K562 (cell line): Measurements from ENCODE around the gene TBP. TPM values are rescaled to one million over a fixed set of nuclear protein-coding genes. Genes with fewer than 3 reads are reported as not detected.
A peak's percentile ranks its signal among the peaks of the same experiment; 100 is the strongest.

ENCODE experiments used
- CEBPB ChIP-seq: fragments of 450-650 bp; IDR thresholded peaks from 2 replicates; pipeline ENCODE4 v1.6.1; 2016; ENCODE audit warnings: missing genetic modification characterization, missing compliant biosample characterization
- ESRRA ChIP-seq: fragments of 450-650 bp; IDR thresholded peaks from 2 replicates; pipeline ENCODE4 v1.6.1; 2014; ENCODE audit warnings: low read depth, mild to moderate bottlenecking, moderate library complexity, borderline replicate concordance
- FOXK1 ChIP-seq: sonication (generic); formaldehyde crosslinking; IDR thresholded peaks from 2 replicates; pipeline ENCODE4 v1.8.0; 2022; ENCODE audit warnings: missing genetic modification reagents, mild to moderate bottlenecking, borderline replicate concordance
- HDAC2 ChIP-seq: fragments of 450-650 bp; IDR thresholded peaks from 2 replicates; pipeline ENCODE4 v1.6.1; 2016; ENCODE audit warnings: mild to moderate bottlenecking
- KAT7 ChIP-seq: sonication (generic); formaldehyde crosslinking; IDR thresholded peaks from 2 replicates; pipeline ENCODE4 v1.8.0; 2022; ENCODE audit warnings: missing genetic modification reagents, mild to moderate bottlenecking, borderline replicate concordance
- MGA ChIP-seq: fragments of 450-650 bp; IDR thresholded peaks from 2 replicates; pipeline ENCODE4 v1.6.1; 2016; ENCODE audit warnings: mild to moderate bottlenecking, moderate library complexity
- NBN ChIP-seq: fragments of 450-650 bp; IDR thresholded peaks from 2 replicates; pipeline ENCODE4 v1.6.1; 2016; ENCODE audit warnings: low read depth, mild to moderate bottlenecking
- NFIC ChIP-seq: fragments of 450-650 bp; IDR thresholded peaks from 2 replicates; pipeline ENCODE4 v1.6.1; 2017; ENCODE audit warnings: mild to moderate bottlenecking, inconsistent platforms
- ZKSCAN3 ChIP-seq: fragments of 250-450 bp; sonication (Bioruptor Pico); IDR thresholded peaks from 2 replicates; pipeline ENCODE4 v1.4.0; 2020
- ZNF408 ChIP-seq: fragments of 250-450 bp; sonication (Bioruptor Pico); IDR thresholded peaks from 2 replicates; pipeline ENCODE4 v1.4.0; 2020; ENCODE audit warnings: low read depth, mild to moderate bottlenecking, moderate library complexity
- ZNF444 ChIP-seq: fragments of 250-450 bp; sonication (Bioruptor Pico); IDR thresholded peaks from 2 replicates; pipeline ENCODE4 v1.4.0; 2020; ENCODE audit warnings: mild to moderate bottlenecking, moderate library complexity
- polyA plus RNA-seq, 8 experiments: library from polyadenylated mRNA; depleted of rRNA in 4 of 8; stranded (reverse) in 5 of 8; unstranded in 3 of 8; fragments of >200 nt; fragmentation: Nextera tagmentation in 2 of 8; fragmentation: Illumina TruSeq in 1 of 8; extraction: Ambion mirVana in 2 of 8; extraction: Trizol in 1 of 8; gene quantifications; 2 replicates each; pipeline versions ENCODE4 v1.2.1 to v1.2.3, GENCODE V29; 2011 to 2014; ENCODE audit warnings: inconsistent platforms in 1 of 8, missing spikeins in 1 of 8
- total RNA-seq, 7 experiments: library from RNA; depleted of rRNA in 6 of 7; stranded (reverse); fragments of >200 nt in 6 of 7; fragmentation: Illumina TruSeq in 2 of 7; extraction: Trizol in 2 of 7; gene quantifications; 2 replicates each; pipeline versions ENCODE4 v1.2.1 to v1.2.3, GENCODE V29; 2011 to 2021; ENCODE audit warnings: low replicate concordance in 1 of 7
- TF ChIP-seq, protein P1 (sequence below), 2 experiments: fragments of 450-650 bp; IDR thresholded peaks; 2 replicates each; pipeline ENCODE4 v1.6.1; 2016
- TF ChIP-seq, protein P2 (sequence below): sonication (generic); formaldehyde crosslinking; IDR thresholded peaks from 2 replicates; pipeline ENCODE4 v1.8.1; 2023; ENCODE audit warnings: mild to moderate bottlenecking, missing genetic modification reagents

Gene TBP
- total and polyA plus RNA-seq, 9 of the 15 experiments (the other 6 are each of a cell fraction or from before 2014, with no cell fraction given): 28.5 to 86.1 (median 39.5) TPM

DNA sequence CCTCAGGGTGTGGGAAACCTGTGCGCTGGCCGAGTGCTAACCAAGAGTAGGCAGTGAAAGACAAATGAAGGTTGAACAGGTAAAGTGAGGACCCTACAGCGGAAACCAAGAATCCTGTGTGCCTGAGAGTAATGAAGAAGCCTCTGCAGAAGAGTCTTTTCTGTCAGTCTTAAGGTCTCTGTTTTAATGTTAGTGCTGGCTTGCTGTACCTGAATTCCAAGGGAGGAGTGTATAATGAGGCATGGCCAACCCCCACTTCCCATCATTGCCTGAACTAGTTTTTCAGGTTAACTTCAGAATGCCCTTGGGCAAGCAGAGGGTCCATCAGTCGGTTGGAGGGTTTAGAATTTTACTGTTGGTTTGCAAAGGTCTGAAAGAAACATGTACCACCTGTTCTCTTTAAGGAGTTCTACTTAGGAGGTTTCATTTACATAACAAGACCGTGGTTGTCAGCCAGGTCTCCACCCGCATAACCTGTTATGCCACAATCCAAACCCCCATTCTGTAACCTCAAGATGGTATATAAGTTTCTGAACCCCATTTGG is 30.9 kb downstream of the TBP start (continued):
- TF ChIP-seq MGA (no peak), ZNF444 (CRISPR knock-in tag) (no peak), CEBPB (tag) (no peak), ESRRA (0 out of 2 replicates have a peak, but pooled peaks have one; percentile 5), NBN (0 out of 2 replicates have a peak, but pooled peaks have one; percentile 10), NFIC (no peak), HDAC2 (0 out of 2 replicates have a peak, but pooled peaks have one; percentile 40), ZKSCAN3 (CRISPR knock-in tag) (no peak), ZNF408 (CRISPR knock-in tag) (no peak), FOXK1 (CRISPR knock-in tag) (peak; percentile 19; the same call in 1 of the 2 replicates), KAT7 (CRISPR knock-in tag) (0 out of 2 replicates have a peak, but pooled peaks have one; percentile 1)
- TF ChIP-seq, protein P1, sequence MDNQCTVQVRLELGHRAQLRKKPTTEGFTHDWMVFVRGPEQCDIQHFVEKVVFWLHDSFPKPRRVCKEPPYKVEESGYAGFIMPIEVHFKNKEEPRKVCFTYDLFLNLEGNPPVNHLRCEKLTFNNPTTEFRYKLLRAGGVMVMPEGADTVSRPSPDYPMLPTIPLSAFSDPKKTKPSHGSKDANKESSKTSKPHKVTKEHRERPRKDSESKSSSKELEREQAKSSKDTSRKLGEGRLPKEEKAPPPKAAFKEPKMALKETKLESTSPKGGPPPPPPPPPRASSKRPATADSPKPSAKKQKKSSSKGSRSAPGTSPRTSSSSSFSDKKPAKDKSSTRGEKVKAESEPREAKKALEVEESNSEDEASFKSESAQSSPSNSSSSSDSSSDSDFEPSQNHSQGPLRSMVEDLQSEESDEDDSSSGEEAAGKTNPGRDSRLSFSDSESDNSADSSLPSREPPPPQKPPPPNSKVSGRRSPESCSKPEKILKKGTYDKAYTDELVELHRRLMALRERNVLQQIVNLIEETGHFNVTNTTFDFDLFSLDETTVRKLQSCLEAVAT (IDR thresholded peaks at IDR 0.05): 0 out of 4 replicates have a peak, but pooled peaks of 1 of the 2 experiments have one; percentile 37
- TF ChIP-seq, protein P2, sequence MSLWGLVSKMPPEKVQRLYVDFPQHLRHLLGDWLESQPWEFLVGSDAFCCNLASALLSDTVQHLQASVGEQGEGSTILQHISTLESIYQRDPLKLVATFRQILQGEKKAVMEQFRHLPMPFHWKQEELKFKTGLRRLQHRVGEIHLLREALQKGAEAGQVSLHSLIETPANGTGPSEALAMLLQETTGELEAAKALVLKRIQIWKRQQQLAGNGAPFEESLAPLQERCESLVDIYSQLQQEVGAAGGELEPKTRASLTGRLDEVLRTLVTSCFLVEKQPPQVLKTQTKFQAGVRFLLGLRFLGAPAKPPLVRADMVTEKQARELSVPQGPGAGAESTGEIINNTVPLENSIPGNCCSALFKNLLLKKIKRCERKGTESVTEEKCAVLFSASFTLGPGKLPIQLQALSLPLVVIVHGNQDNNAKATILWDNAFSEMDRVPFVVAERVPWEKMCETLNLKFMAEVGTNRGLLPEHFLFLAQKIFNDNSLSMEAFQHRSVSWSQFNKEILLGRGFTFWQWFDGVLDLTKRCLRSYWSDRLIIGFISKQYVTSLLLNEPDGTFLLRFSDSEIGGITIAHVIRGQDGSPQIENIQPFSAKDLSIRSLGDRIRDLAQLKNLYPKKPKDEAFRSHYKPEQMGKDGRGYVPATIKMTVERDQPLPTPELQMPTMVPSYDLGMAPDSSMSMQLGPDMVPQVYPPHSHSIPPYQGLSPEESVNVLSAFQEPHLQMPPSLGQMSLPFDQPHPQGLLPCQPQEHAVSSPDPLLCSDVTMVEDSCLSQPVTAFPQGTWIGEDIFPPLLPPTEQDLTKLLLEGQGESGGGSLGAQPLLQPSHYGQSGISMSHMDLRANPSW (CRISPR knock-in tag): 0 out of 2 replicates have a peak, but pooled peaks have one; percentile 55
